Endothelial cell (in vitro differentiated cells): Measurements from ENCODE around the gene GNAS. TPM values are rescaled to one million over a fixed set of nuclear protein-coding genes. Genes with fewer than 3 reads are reported as not detected.
A peak's percentile ranks its signal among the peaks of the same experiment; 100 is the strongest.

Experiments used
- DNase-seq: peaks from one replicate; pipeline ENCODE4 v3.0.0; 2021; ENCODE audit warnings: low spot score
- H3K27ac Mint-ChIP-seq: one replicate; pipeline ENCODE4 v1.8.0; 2021; ENCODE audit warnings: mixed read lengths, inconsistent platforms; ENCODE audit not compliant: unreplicated experiment
- H3K27me3 Mint-ChIP-seq: one replicate; pipeline ENCODE4 v1.8.0; 2021; ENCODE audit warnings: mild to moderate bottlenecking, moderate library complexity, mixed read lengths, inconsistent platforms; ENCODE audit not compliant: unreplicated experiment
- H3K36me3 Mint-ChIP-seq: one replicate; pipeline ENCODE4 v1.8.0; 2021; ENCODE audit warnings: mild to moderate bottlenecking, low read depth, mixed read lengths, inconsistent platforms; ENCODE audit not compliant: unreplicated experiment
- H3K4me1 Mint-ChIP-seq: one replicate; pipeline ENCODE4 v1.8.0; 2021; ENCODE audit warnings: mild to moderate bottlenecking, mixed read lengths, inconsistent platforms; ENCODE audit not compliant: unreplicated experiment
- H3K4me3 Mint-ChIP-seq: one replicate; pipeline ENCODE4 v1.8.0; 2021; ENCODE audit warnings: mild to moderate bottlenecking, mixed read lengths, inconsistent platforms; ENCODE audit not compliant: unreplicated experiment
- H3K9me3 Mint-ChIP-seq: one replicate; pipeline ENCODE4 v1.8.0; 2021; ENCODE audit warnings: mixed read lengths, inconsistent platforms; ENCODE audit not compliant: unreplicated experiment
- total RNA-seq: library from RNA; stranded (reverse); fragmentation: NEBNext Ultra II Directional; extraction: Animal tissue kit (Norgen Biotek cat#: 25700); gene quantifications from one replicate; pipeline ENCODE4 v1.2.1, GENCODE V29; 2021; ENCODE audit not compliant: unreplicated experiment
- TF ChIP-seq, protein P1 (sequence below): fragments of 200-600 bp; sonication (generic); IDR thresholded peaks from one replicate; pipeline ENCODE4 v1.5.0; 2021; ENCODE audit warnings: antibody characterized with exemption; ENCODE audit not compliant: unreplicated experiment

GNAS gene
- total RNA-seq, 1 donor from 2014 or later: 1,989 TPM

- peaks cover 34% of the 10 kb centered on the region for H3K4me1 Mint-ChIP-seq
- H3K27ac Mint-ChIP-seq: no peak overlapping the region
- TF ChIP-seq, protein P1, sequence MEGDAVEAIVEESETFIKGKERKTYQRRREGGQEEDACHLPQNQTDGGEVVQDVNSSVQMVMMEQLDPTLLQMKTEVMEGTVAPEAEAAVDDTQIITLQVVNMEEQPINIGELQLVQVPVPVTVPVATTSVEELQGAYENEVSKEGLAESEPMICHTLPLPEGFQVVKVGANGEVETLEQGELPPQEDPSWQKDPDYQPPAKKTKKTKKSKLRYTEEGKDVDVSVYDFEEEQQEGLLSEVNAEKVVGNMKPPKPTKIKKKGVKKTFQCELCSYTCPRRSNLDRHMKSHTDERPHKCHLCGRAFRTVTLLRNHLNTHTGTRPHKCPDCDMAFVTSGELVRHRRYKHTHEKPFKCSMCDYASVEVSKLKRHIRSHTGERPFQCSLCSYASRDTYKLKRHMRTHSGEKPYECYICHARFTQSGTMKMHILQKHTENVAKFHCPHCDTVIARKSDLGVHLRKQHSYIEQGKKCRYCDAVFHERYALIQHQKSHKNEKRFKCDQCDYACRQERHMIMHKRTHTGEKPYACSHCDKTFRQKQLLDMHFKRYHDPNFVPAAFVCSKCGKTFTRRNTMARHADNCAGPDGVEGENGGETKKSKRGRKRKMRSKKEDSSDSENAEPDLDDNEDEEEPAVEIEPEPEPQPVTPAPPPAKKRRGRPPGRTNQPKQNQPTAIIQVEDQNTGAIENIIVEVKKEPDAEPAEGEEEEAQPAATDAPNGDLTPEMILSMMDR: no peak
- H3K27me3 Mint-ChIP-seq: peaks cover 9% of the 10 kb centered on the region
- H3K9me3 Mint-ChIP-seq: no peaks in the 10 kb centered on the region
- no peak for DNase-seq
- H3K36me3 Mint-ChIP-seq: no peaks in the 10 kb centered on the region
- peak overlapping the region; percentile 78 for H3K4me3 Mint-ChIP-seq
These were observed 502 bp upstream of the GNAS start for GRCh38 chr20:58851969-58852458.

- H3K4me1 Mint-ChIP-seq: peaks cover 26% of the 10 kb centered on the region
- H3K27me3 Mint-ChIP-seq: peaks cover 11% of the 10 kb centered on the region
- TF ChIP-seq, protein P1: no peak
- no peak overlapping the region for H3K27ac Mint-ChIP-seq
- H3K4me3 Mint-ChIP-seq: no peak overlapping the region
- no peak for DNase-seq
- no peaks in the 10 kb centered on the region for H3K9me3 Mint-ChIP-seq
- H3K36me3 Mint-ChIP-seq: no peaks in the 10 kb centered on the region
These were observed 950 bp downstream of the GNAS start for GRCh38 chr20:58853466-58853865.

- Mint-ChIP-seq H3K9me3 (no peaks in the 10 kb centered on the region), H3K4me1 (peaks cover 21% of the 10 kb centered on the region), H3K27ac (no peak overlapping the region), H3K36me3 (no peaks in the 10 kb centered on the region), H3K27me3 (peaks cover 11% of the 10 kb centered on the region), H3K4me3 (no peak overlapping the region)
- no peak for DNase-seq
- TF ChIP-seq, protein P1: no peak
These were observed 1.6 kb downstream of the GNAS start for GRCh38 chr20:58853976-58854637.

DNA sequence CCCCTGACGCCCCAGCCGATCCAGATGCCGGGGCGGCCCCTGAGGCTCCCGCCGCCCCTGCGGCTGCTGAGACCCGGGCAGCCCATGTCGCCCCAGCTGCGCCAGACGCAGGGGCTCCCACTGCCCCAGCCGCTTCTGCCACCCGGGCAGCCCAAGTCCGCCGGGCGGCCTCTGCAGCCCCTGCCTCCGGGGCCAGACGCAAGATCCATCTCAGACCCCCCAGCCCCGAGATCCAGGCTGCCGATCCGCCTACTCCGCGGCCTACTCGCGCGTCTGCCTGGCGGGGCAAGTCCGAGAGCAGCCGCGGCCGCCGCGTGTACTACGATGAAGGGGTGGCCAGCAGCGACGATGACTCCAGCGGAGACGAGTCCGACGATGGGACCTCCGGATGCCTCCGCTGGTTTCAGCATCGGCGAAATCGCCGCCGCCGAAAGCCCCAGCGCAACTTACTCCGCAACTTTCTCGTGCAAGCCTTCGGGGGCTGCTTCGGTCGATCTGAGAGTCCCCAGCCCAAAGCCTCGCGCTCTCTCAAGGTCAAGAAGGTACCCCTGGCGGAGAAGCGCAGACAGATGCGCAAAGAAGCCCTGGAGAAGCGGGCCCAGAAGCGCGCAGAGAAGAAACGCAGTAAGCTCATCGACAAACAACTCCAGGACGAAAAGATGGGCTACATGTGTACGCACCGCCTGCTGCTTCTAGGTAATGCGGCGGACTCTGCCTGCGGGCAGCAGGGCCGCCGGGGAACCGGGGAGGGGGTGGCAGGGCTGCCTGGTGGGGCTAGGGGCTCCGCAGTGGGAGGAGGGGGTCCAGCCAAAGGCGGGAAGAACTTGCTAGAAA is 2.3 kb downstream of the GNAS start:
- Mint-ChIP-seq H3K27ac (no peak overlapping the region), H3K4me3 (no peak overlapping the region), H3K27me3 (peaks cover 8% of the 10 kb centered on the region), H3K4me1 (peaks cover 14% of the 10 kb centered on the region), H3K36me3 (no peaks in the 10 kb centered on the region), H3K9me3 (no peaks in the 10 kb centered on the region)
- TF ChIP-seq, protein P1: no peak
- DNase-seq: no peak
